Endothelial cell (in vitro differentiated cells): ENCODE measurements around the gene MAGEA2B. TPM values are rescaled to one million over a fixed set of nuclear protein-coding genes. Genes with fewer than 3 reads are reported as not detected.
"Not testable (repeated sequence)": the region's sequence is repeated elsewhere in the genome, so short reads cannot be mapped to it uniquely, and the experiment has no call there.

Experiments
- DNase-seq: peaks from one replicate; pipeline ENCODE4 v3.0.0; 2021; ENCODE audit warnings: low spot score
- H3K27ac Mint-ChIP-seq: one replicate; pipeline ENCODE4 v1.8.0; 2021; ENCODE audit warnings: mixed read lengths, inconsistent platforms; ENCODE audit not compliant: unreplicated experiment
- H3K27me3 Mint-ChIP-seq: one replicate; pipeline ENCODE4 v1.8.0; 2021; ENCODE audit warnings: mild to moderate bottlenecking, moderate library complexity, mixed read lengths, inconsistent platforms; ENCODE audit not compliant: unreplicated experiment
- H3K36me3 Mint-ChIP-seq: one replicate; pipeline ENCODE4 v1.8.0; 2021; ENCODE audit warnings: mild to moderate bottlenecking, low read depth, mixed read lengths, inconsistent platforms; ENCODE audit not compliant: unreplicated experiment
- H3K4me1 Mint-ChIP-seq: one replicate; pipeline ENCODE4 v1.8.0; 2021; ENCODE audit warnings: mild to moderate bottlenecking, mixed read lengths, inconsistent platforms; ENCODE audit not compliant: unreplicated experiment
- H3K4me3 Mint-ChIP-seq: one replicate; pipeline ENCODE4 v1.8.0; 2021; ENCODE audit warnings: mild to moderate bottlenecking, mixed read lengths, inconsistent platforms; ENCODE audit not compliant: unreplicated experiment
- H3K9me3 Mint-ChIP-seq: one replicate; pipeline ENCODE4 v1.8.0; 2021; ENCODE audit warnings: mixed read lengths, inconsistent platforms; ENCODE audit not compliant: unreplicated experiment
- total RNA-seq: library from RNA; stranded (reverse); fragmentation: NEBNext Ultra II Directional; extraction: Animal tissue kit (Norgen Biotek cat#: 25700); gene quantifications from one replicate; pipeline ENCODE4 v1.2.1, GENCODE V29; 2021; ENCODE audit not compliant: unreplicated experiment
- TF ChIP-seq, protein P1 (sequence below): fragments of 200-600 bp; sonication (generic); IDR thresholded peaks from one replicate; pipeline ENCODE4 v1.5.0; 2021; ENCODE audit warnings: antibody characterized with exemption; ENCODE audit not compliant: unreplicated experiment

The MAGEA2B gene
- total RNA-seq, 1 donor from 2014 or later = 0.97 TPM

DNA sequence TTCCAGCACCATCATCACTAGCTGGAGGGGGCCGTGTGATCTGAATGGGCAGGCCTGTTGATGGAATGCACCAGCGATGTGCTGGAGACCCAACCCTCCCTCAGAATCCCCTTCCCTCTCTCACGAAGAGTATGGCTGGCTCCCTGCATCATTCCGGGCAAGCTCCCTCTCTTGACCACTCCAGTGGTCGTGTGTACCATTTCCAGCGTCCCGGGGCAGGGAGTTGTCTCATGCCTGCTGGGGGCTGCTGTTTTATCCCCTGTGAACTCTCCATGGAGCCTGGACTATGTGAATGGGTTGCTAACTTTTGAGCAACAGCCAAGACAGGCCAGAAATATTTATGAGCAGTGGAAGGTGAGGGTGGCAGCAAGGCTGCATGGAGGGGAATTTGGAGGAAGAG lies 11.0 kb downstream of the MAGEA2B start:
- Mint-ChIP-seq H3K27me3 (no peaks in the 10 kb centered on the region), H3K9me3 (no peaks in the 10 kb centered on the region), H3K36me3 (no peaks in the 10 kb centered on the region), H3K4me1 (no peaks in the 10 kb centered on the region), H3K27ac (no peak overlapping the region), H3K4me3 (no peak overlapping the region)
- TF ChIP-seq, protein P1, sequence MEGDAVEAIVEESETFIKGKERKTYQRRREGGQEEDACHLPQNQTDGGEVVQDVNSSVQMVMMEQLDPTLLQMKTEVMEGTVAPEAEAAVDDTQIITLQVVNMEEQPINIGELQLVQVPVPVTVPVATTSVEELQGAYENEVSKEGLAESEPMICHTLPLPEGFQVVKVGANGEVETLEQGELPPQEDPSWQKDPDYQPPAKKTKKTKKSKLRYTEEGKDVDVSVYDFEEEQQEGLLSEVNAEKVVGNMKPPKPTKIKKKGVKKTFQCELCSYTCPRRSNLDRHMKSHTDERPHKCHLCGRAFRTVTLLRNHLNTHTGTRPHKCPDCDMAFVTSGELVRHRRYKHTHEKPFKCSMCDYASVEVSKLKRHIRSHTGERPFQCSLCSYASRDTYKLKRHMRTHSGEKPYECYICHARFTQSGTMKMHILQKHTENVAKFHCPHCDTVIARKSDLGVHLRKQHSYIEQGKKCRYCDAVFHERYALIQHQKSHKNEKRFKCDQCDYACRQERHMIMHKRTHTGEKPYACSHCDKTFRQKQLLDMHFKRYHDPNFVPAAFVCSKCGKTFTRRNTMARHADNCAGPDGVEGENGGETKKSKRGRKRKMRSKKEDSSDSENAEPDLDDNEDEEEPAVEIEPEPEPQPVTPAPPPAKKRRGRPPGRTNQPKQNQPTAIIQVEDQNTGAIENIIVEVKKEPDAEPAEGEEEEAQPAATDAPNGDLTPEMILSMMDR = no peak
- no peak for DNase-seq

DNA sequence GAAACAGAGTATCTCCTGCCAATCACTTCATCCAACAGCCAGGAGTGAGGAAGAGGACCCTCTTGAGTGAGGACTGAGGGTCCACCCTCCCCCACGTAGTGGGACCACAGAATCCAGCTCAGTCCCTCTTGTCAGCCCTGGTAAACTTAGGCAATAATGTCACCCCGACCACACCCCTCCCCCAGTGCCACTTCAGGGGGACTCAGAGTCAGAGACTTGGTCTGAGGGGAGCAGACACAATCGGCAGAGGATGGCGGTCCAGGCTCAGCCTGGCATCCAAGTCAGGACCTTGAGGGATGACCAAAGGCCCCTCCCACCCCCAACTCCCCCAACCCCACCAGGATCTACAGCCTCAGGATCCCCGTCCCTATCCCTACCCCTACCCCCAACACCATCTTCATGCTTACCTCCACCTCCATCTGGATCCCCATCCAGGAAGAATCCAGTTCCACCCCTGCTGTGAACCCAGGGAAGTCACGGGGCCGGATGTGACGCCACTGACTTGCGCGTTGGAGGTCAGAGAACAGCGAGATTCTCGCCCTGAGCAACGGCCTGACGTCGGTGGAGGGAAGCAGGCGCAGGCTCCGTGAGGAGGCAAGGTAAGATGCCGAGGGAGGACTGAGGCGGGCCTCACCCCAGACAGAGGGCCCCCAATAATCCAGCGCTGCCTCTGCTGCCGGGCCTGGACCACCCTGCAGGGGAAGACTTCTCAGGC lies 19.0 kb downstream of the MAGEA2B start, which contains the start of the genes CSAG1 and MAGEA12:
CSAG1 (minus strand) TSS at position 461 of the 715 bp plus-strand sequence. CDS start 1,261 bp downstream, outside the sequence.
MAGEA12 (plus strand) TSS at position 497 of the 715 bp plus-strand sequence. CDS start 2,405 bp downstream, outside the sequence.
- peaks cover 2% of the 10 kb centered on the region for H3K27me3 Mint-ChIP-seq
- no peaks in the 10 kb centered on the region for H3K9me3 Mint-ChIP-seq
- peak within 1 kb of the TSS; percentile 31 for H3K4me3 Mint-ChIP-seq
- H3K4me1 Mint-ChIP-seq = no peaks in the 10 kb centered on the region
- no peaks in the 10 kb centered on the region for H3K36me3 Mint-ChIP-seq
- TF ChIP-seq, protein P1 = no peak
- DNase-seq = no peak
- no peak within 1 kb of the TSS for H3K27ac Mint-ChIP-seq

DNA sequence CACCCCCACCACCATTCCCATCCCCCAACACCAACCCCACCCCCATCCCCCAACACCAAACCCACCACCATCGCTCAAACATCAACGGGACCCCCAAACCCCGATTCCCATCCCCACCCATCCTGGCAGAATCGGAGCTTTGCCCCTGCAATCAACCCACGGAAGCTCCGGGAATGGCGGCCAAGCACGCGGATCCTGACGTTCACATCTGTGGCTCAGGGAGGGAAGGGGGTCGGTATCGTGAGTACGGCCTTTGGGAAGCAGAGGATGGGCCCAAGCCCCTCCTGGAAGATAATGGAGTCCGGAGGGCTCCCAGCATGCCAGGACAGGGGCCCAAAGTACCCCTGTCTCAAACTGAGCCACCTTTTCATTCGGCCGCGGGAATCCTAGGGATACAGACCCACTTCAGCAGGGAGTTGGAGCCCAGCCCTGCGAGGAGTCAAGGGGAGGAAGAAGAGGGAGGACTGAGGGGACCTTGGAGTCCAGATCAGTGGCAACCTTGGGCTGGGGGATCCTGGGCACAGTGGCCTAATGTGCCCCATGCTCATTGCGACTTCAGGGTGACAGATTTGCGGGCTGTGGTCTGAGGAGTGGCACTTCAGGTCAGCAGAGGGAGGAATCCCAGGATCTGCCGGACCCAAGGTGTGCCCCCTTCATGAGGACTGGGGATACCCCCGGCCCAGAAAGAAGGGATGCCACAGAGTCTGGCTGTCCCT lies 19.9 kb downstream of the MAGEA2B start:
- DNase-seq, H3K4me3 Mint-ChIP-seq, H3K9me3 Mint-ChIP-seq, H3K27me3 Mint-ChIP-seq, H3K27ac Mint-ChIP-seq, H3K4me1 Mint-ChIP-seq, H3K36me3 Mint-ChIP-seq: not testable (repeated sequence)

DNA sequence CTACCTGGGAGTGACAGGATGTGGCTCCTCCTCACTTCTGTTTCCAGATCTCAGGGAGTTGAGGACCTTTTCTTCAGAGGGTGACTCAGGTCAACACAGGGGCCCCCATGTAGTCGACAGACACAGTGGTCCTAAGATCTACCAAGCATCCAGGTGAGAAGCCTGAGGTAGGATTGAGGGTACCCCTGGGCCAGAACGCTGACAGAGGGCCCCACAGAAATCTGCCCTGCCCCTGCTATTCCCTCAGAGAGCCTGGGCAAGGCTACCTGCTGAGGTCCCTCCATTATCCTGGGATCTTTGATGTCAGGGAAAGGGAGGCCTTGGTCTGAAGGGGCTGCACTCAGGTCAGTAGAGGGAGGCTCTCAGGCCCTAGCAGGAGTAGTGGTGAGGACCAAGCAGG lies 20.7 kb downstream of the MAGEA2B start:
- H3K27me3 Mint-ChIP-seq = peaks cover 2% of the 10 kb centered on the region
- no peaks in the 10 kb centered on the region for H3K36me3 Mint-ChIP-seq
- no peak overlapping the region for H3K27ac Mint-ChIP-seq
- no peaks in the 10 kb centered on the region for H3K4me1 Mint-ChIP-seq
- H3K4me3 Mint-ChIP-seq = no peak overlapping the region
- TF ChIP-seq, protein P1 = no peak
- no peaks in the 10 kb centered on the region for H3K9me3 Mint-ChIP-seq
- DNase-seq = no peak

DNA sequence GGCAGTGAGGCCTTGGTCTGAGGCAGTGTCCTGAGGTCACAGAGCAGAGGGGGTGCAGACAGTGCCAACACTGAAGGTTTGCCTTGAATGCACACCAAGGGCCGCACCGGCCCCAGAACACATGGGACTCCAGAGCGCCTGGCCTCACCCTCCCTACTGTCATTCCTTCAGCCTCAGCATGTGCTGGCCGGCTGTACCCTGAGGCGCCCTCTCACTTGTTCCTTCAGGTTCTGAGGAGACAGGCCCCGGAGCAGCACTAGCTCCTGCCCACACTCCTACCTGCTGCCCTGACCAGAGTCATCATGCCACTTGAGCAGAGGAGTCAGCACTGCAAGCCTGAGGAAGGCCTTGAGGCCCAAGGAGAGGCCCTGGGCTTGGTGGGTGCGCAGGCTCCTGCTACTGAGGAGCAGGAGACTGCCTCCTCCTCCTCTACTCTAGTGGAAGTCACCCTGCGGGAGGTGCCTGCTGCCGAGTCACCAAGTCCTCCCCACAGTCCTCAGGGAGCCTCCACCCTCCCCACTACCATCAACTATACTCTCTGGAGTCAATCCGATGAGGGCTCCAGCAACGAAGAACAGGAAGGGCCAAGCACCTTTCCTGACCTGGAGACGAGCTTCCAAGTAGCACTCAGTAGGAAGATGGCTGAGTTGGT lies 21.6 kb downstream of the MAGEA2B start:
- Mint-ChIP-seq H3K4me3 (no peak overlapping the region), H3K36me3 (no peaks in the 10 kb centered on the region), H3K9me3 (no peaks in the 10 kb centered on the region), H3K4me1 (no peaks in the 10 kb centered on the region), H3K27me3 (peaks cover 2% of the 10 kb centered on the region), H3K27ac (no peak overlapping the region)
- DNase-seq = no peak
- TF ChIP-seq, protein P1 = no peak

DNA sequence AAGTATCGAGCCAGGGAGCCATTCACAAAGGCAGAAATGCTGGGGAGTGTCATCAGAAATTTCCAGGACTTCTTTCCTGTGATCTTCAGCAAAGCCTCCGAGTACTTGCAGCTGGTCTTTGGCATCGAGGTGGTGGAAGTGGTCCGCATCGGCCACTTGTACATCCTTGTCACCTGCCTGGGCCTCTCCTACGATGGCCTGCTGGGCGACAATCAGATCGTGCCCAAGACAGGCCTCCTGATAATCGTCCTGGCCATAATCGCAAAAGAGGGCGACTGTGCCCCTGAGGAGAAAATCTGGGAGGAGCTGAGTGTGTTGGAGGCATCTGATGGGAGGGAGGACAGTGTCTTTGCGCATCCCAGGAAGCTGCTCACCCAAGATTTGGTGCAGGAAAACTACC lies 22.1 kb downstream of the MAGEA2B start:
- H3K4me3 Mint-ChIP-seq, H3K9me3 Mint-ChIP-seq, H3K27ac Mint-ChIP-seq, DNase-seq, H3K27me3 Mint-ChIP-seq, H3K36me3 Mint-ChIP-seq, H3K4me1 Mint-ChIP-seq: not testable (repeated sequence)
